ENCODE results near the gene MCTP2.
"Not testable (repeated sequence)": the region's sequence is repeated elsewhere in the genome, so short reads cannot be mapped to it uniquely, and the experiment has no call there.

MCTP2 gene

DNA sequence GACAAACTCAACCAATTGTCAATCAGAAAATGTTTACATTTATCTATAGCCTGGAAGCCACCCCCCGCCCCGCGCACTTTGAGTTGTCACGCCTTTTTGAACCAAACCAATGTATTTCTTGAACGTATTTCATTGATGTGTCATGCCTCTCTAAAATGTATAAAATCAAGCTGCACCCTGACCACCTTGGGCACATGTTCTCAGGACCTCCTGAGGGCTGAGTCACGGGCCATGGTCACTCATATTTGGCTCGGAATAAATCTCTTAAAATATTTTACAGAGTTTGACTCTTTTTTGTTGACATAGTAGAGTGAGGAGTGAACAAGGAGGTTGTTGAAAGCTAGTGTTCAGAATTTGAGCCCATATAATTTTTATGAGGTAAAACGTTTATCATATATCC, 6.5 kb downstream of the MCTP2 start:
- DNase-seq: no peak

- DNase-seq: no peak
Measured at GRCh38 chr15:94238539-94239118, 7.3 kb downstream of the MCTP2 start.

DNA sequence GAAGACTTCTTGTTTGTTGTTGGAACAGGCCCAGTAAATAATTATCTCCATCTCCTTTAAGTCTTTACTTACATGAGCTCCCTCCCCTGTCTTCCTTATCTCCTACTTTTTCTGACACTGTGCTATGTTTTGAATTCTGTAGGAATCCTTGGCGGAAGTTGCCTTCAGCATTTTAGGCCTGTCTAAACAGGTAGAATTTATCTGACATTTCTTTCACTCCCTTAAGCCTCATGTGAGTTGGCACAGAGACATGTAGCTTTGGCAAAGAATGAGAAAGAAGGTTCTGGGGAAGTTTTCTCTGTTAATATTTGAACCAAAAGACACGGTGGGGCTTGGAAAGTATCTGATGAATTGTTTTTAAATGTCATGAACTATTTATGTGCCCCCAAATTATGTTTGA, 8.1 kb downstream of the MCTP2 start:
- no peak for DNase-seq

GRCh38 chr15:94240480-94240879, 9.1 kb downstream of the MCTP2 start:
- no peak for DNase-seq

GRCh38 chr15:94242257-94242656, 10.9 kb downstream of the MCTP2 start:
- no peak for DNase-seq

- not testable (repeated sequence) for DNase-seq
Measured at GRCh38 chr15:94243003-94243402, 11.6 kb downstream of the MCTP2 start.

DNA sequence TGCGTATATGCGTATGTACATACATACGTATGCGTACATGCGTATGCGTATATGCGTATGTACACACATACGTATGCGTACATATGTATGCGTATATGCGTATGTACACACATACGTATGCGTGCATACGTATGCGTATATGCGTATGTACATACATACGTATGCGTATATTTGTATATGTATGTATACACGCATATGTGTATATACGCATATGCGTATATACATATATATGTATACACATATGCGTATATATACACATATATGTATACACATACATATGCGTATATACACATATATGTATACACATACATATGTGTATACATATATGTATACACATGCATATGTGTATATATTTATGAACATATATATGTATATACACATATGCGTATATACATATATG, 12.1 kb downstream of the MCTP2 start:
- DNase-seq: no peak

DNA sequence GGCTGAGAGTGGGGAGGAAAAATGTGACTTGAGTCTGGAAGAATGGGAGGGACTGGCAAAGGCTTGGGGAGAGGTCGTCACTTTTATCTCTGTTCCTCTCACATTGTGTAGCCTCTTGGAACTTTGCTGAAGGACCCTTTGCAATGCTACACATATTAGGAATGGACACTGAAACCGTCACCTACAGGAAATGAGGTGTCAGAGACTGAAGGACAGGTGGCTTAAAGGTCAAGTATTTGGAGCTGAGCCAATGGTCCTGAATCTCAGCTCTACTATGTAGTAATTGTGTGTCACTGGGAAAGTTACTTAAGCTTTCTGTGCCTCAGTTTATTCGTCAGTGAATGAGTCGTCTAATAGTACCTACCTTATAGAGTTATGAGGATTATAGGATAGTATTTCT, 14.7 kb downstream of the MCTP2 start:
- DNase-seq: no peak

DNA sequence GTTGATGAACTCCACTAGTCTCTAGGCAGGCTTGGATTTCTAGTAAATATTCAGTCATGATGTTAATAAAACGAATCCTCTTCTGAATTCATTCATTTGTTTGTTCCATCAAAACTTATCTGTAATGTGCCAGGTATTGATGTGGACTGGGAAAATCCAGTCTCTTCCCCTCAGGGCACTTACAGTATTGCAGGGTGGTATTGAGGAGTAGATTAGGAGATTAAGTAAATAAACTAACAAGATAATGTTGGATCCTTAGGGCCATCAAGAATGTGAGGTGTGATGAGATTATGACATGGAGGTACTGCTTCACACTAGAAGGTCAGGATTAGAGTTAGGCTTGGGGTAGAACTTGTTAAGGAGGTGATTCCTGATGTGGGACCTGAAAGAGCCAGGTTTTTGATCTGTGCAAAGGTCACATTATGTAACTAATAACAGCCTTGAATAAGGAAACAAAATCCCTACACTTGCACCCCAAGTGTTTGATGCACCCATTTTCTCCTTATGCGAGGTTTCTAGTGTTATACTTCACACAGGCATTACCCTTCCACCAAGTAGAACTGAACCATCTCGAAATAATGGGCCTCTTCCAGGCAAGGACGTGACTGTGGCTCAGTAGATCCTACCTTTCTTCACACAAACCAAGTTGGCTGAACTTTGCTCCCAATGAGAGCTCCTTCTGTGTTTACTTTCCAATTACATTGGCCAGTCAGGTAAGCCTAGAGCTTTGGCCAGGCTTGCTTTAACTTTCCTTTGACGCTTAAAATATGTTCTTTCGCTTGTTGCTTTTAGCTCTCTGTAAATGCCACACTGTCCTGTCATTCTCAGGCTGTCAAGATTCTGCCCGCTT, 16.7 kb downstream of the MCTP2 start:
- DNase-seq: no peak

- DNase-seq: no peak
Measured at GRCh38 chr15:94250801-94251200, 19.4 kb downstream of the MCTP2 start.

DNA sequence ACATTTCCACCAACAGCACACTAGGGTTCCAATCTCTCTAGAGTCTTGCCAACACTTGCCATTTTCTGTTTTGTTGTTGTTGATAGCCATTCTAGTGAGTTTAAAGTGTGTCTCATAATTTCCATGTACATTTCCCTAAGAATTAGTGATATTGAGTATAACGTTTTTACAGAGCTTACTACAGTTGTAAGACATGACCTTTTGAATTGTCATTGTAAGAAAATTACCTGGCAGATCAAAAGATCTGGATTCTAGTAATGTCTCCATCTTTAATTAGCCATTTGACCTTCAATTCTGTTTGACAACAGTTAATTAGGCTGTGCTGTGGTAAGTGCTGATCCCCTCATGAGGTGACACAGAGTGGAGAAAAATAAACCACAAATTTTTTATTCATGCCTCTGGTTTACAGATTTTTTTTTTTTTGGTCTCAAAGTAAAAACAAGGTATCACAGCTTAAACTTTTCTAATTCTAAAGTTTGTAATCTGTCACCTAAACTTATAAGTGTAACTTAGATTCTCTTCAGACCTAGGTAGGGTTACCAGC, 20.9 kb downstream of the MCTP2 start:
- no peak for DNase-seq

GRCh38 chr15:94252906-94253491, 21.6 kb downstream of the MCTP2 start:
- no peak for DNase-seq

DNA sequence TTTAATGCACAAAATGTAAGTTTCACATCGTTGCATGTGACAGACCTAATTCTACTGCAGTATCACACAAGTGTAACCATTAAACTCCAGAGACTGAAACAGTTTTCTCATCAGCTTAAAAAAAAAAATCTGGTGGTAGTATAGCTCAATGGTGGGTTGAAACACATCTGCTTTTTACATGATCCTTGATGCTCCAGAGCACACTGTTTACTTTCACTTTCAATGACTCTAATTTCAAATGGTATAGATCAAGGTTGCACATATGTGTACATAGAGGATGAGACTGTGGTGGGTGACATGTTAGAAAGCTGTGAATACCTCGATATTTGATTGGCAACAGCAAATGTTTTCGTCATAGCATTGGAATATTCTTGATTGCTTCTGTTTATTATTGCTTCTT, 22.4 kb downstream of the MCTP2 start:
- DNase-seq: no peak

DNA sequence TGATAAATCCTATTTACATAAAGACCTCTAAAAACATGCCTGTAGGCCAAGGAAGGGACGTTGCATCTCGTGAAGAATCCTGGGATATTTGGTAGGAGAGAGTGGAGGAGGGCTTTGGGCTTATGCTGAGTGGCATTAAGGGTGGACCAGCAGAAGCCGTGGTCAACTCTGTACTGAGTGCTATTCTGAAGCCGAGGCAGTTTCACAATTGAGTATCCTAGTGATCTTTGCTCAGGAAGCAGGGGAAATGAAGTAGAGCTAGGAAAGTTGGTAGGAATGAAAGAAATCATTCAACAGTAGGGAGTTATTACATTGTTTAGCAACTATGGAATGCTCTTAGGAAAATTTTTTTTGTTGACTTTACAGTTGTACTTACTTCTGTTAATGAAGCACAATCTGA, 24.2 kb downstream of the MCTP2 start:
- DNase-seq: no peak

DNA sequence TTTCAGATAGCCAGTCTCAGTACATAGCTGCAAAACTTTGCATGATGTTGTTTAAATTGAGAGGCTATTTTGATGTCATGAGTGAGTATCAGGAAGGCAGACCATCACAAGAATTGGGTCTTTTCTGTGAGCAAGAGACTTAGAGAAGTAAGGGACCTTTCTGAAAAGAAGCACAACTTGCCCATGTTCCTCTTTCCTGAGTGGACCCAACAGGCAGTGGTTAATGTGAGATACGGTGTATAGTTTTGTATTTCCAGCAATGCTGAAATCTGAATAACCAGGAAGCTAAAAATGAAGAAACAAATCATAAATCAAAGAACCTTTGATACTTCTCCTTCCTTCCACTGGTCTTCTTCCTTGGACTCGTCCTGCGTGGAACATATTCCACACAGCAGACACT, 25.1 kb downstream of the MCTP2 start:
- DNase-seq: no peak

DNA sequence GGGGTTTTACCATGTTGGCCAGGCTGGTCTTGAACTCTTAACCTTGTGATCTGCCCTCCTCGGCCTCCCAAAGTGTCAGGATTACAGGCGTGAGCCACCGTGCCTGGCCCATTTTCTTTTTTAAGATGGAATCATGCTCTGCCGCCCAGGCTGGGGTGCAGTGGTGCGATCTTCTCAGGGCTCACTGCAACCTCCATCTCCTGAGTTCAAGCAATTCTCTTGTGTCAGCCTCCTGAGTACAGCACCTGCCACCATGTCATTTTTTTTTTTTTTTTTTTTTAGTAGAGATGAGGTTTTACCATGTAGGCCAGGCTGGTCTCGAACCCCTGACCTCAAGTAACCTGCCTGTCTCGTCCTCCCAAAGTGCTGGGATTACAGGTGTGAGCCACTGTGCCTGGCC, 26.4 kb downstream of the MCTP2 start:
- DNase-seq: not testable (repeated sequence)

GRCh38 chr15:94258246-94258645, 26.9 kb downstream of the MCTP2 start:
- no peak for DNase-seq

- no peak for DNase-seq
Measured at GRCh38 chr15:94259121-94259751, 27.9 kb downstream of the MCTP2 start.

DNA sequence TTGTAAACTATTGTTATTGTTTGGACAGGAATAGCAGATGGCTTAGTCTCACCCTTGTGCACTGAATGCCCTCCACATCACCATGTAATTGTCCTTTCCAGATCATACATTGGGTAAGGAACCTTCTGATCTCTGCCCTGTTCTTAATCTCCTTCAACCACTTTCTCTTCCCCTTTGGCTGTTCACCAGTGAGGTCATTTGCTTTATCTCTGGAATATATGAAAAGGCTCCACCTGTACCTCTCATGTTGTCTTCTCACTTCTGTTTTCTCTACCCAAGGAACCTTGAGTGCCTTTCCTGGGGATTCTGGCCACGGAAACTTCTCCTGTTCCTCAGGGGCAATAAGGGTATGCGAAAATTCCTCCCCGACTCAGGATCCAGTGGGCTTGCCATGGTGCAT, 28.5 kb downstream of the MCTP2 start:
- no peak for DNase-seq

DNA sequence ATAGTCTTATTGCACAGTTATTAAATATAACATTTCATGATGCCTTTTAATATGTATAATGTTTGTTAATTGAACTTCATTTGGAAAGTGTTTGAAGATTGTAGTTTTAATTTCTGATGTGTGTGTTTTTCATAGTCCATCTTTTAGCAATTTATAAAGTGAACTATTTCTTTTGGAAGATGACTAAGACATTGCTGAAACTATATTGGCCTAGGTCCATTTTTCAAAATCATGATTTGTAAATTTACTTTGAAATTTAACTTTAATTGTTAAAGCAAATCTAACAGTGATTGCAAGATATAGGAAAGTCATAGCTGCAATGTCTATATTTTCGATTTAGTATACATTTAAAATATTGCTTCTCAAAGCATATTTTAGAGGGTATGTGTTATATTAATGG, 30.8 kb downstream of the MCTP2 start:
- DNase-seq: no peak

GRCh38 chr15:94263341-94264273, 32.2 kb downstream of the MCTP2 start:
- no peak for DNase-seq

GRCh38 chr15:94265009-94265408, 33.6 kb downstream of the MCTP2 start:
- DNase-seq: no peak
